Neuronal stem cell (in vitro differentiated cells): Measurements from ENCODE around the gene TDO2.

ENCODE experiments used
- DNase-seq: peaks from one replicate; pipeline ENCODE4 v3.0.0-alpha.2; 2013; ENCODE audit warnings: low spot score
- H2AFZ ChIP-seq: one replicate; pipeline ENCODE4 v1.6.1; 2013; ENCODE audit warnings: mild to moderate bottlenecking, low read length, inconsistent platforms
- H2AK5ac ChIP-seq: 2 replicates; pipeline ENCODE4 v1.6.1; 2013; ENCODE audit warnings: low read depth, mild to moderate bottlenecking, inconsistent platforms, low read length, moderate library complexity, mixed read lengths
- H2BK120ac ChIP-seq: 2 replicates; pipeline ENCODE4 v1.6.1; 2013; ENCODE audit warnings: low read depth, mild to moderate bottlenecking, inconsistent platforms, low read length, moderate library complexity, mixed read lengths
- H2BK12ac ChIP-seq: one replicate; pipeline ENCODE4 v1.6.1; 2013; ENCODE audit warnings: low read length, inconsistent platforms
- H2BK15ac ChIP-seq: 2 replicates; pipeline ENCODE4 v1.6.1; 2013; ENCODE audit warnings: mild to moderate bottlenecking, low read length, inconsistent platforms, mixed read lengths
- H2BK5ac ChIP-seq: one replicate; pipeline ENCODE4 v1.6.1; 2013; ENCODE audit warnings: inconsistent platforms, mild to moderate bottlenecking, low read length, moderate library complexity
- H3K14ac ChIP-seq: one replicate; pipeline ENCODE4 v1.6.1; 2013; ENCODE audit warnings: low read length, inconsistent platforms
- H3K18ac ChIP-seq: 2 replicates; pipeline ENCODE4 v1.6.1; 2013; ENCODE audit warnings: low read length, inconsistent platforms
- H3K23ac ChIP-seq: 2 replicates; pipeline ENCODE4 v1.6.1; 2013; ENCODE audit warnings: low read depth, mild to moderate bottlenecking, mixed read lengths, low read length, inconsistent platforms; ENCODE audit not compliant: poor library complexity
- H3K27ac ChIP-seq: replicated peaks from 3 replicates; pipeline ENCODE4 v1.5.1; 2013; ENCODE audit warnings: low read length, inconsistent platforms
- H3K27me3 ChIP-seq, 3 experiments: 2 replicates each; pipeline ENCODE4 v1.6.1; 2013; ENCODE audit warnings: low read length in 3 of 3, mild to moderate bottlenecking in 2 of 3, inconsistent platforms in 1 of 3, low read depth in 1 of 3, mixed read lengths in 1 of 3, moderate library complexity in 1 of 3; ENCODE audit not compliant: control insufficient read depth in 3 of 3, insufficient read depth in 3 of 3
- H3K36me3 ChIP-seq, 2 donors: replicated peaks in 1 of 2; 2 replicates each; pipeline ENCODE4 v1.6.1; 2013; ENCODE audit warnings: low read length in 2 of 2; ENCODE audit not compliant: control insufficient read depth in 2 of 2, insufficient read depth in 2 of 2
- H3K4ac ChIP-seq: 2 replicates; pipeline ENCODE4 v1.6.1; 2013; ENCODE audit warnings: inconsistent platforms, mild to moderate bottlenecking, low read length, moderate library complexity
- H3K4me1 ChIP-seq, 2 donors: 1 replicate in 1 of 2; 2 replicates in 1 of 2; pipeline ENCODE4 v1.6.1; 2013; ENCODE audit warnings: low read length in 2 of 2, low read depth in 1 of 2; ENCODE audit not compliant: control insufficient read depth in 2 of 2, insufficient read depth in 1 of 2
- H3K4me2 ChIP-seq: one replicate; pipeline ENCODE4 v1.6.1; 2013; ENCODE audit warnings: mild to moderate bottlenecking, low read length, inconsistent platforms; ENCODE audit not compliant: insufficient read depth, poor library complexity, severe bottlenecking
- H3K4me3 ChIP-seq, 2 donors: 2 replicates each; pipeline ENCODE4 v1.5.1; 2013; ENCODE audit warnings: low read length in 2 of 2, mild to moderate bottlenecking in 2 of 2, inconsistent platforms in 1 of 2, moderate library complexity in 1 of 2
- H3K79me1 ChIP-seq: one replicate; pipeline ENCODE4 v1.6.1; 2013; ENCODE audit warnings: low read depth, mild to moderate bottlenecking, inconsistent platforms, low read length, moderate library complexity
- H3K9ac ChIP-seq: one replicate; pipeline ENCODE4 v1.6.1; 2013; ENCODE audit warnings: mild to moderate bottlenecking, low read depth, low read length, inconsistent platforms; ENCODE audit not compliant: poor library complexity
- H3K9me3 ChIP-seq, 2 donors: replicated peaks in 1 of 2; 2 replicates each; pipeline versions ENCODE3 to v1.6.1; 2013; ENCODE audit warnings: low read length in 2 of 2, mild to moderate bottlenecking in 2 of 2, inconsistent platforms in 1 of 2, low read depth in 1 of 2, mixed read lengths in 1 of 2, moderate library complexity in 1 of 2; ENCODE audit not compliant: control insufficient read depth in 2 of 2, insufficient read depth in 1 of 2
- H4K8ac ChIP-seq: one replicate; pipeline ENCODE4 v1.6.1; 2013; ENCODE audit warnings: low read depth, mild to moderate bottlenecking, inconsistent platforms, low read length, moderate library complexity
- H4K91ac ChIP-seq: one replicate; pipeline ENCODE4 v1.6.1; 2013; ENCODE audit warnings: low read length, low read depth, mild to moderate bottlenecking, inconsistent platforms; ENCODE audit not compliant: poor library complexity
- WGBS, 2 donors: extraction: QIAGEN DNeasy Blood & Tissue Kit; methylation state at CpG; one replicate each; pipeline ENCODE4 v1.1.7; 2013; ENCODE audit warnings: missing lambda C conversion rate in 2 of 2, mixed read lengths in 1 of 2; ENCODE audit not compliant: insufficient read length in 2 of 2, insufficient replicate concordance in 1 of 2; ENCODE audit errors: extremely low coverage in 2 of 2; 5-methylcytosine and 5-hydroxymethylcytosine counted together

Gene TDO2

DNA sequence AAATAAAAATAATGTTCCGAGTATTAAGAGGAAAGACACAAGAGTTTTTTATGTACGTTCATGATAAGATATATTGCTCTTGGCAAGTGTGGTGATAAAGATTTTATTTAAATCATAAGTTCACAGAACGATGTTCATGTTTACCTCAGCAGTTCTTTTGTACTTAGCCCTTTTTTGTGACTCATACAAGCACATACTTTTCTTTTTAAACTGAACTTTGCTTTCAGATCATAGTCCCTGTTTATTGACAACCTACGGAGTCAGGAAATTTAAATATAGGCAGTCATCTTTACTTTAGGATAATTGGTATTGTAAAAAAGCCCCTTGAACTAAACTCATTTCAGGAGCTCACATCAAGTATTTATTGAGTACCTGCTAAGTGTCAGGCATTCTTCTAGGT lies 51.4 kb downstream of the TDO2 start:
- no peak overlapping the region for H4K91ac ChIP-seq
- no peak overlapping the region for H3K23ac ChIP-seq
- no peak overlapping the region for H2BK12ac ChIP-seq
- no peaks in the 10 kb centered on the region for H3K4me1 ChIP-seq
- DNase-seq: no peak
- H2BK5ac ChIP-seq: no peak overlapping the region
- no peak overlapping the region for H3K4me3 ChIP-seq
- H3K18ac ChIP-seq: no peak overlapping the region
- H3K27me3 ChIP-seq: no peaks in the 10 kb centered on the region
- no peak overlapping the region for H2BK120ac ChIP-seq
- H2AFZ ChIP-seq: no peak overlapping the region
- H3K79me1 ChIP-seq: no peaks in the 10 kb centered on the region
- H4K8ac ChIP-seq: no peak overlapping the region
- no peak overlapping the region for H3K27ac ChIP-seq
- no peak overlapping the region for H3K4me2 ChIP-seq
- no peaks in the 10 kb centered on the region for H3K9me3 ChIP-seq
- H2BK15ac ChIP-seq: no peak overlapping the region
- WGBS, 2 donors: no CpG with 5 or more reads among the region's 4 CpGs
- H3K9ac ChIP-seq: no peak overlapping the region
- H3K14ac ChIP-seq: no peak overlapping the region
- H3K36me3 ChIP-seq: no peaks in the 10 kb centered on the region
- H3K4ac ChIP-seq: no peak overlapping the region
- no peak overlapping the region for H2AK5ac ChIP-seq

DNA sequence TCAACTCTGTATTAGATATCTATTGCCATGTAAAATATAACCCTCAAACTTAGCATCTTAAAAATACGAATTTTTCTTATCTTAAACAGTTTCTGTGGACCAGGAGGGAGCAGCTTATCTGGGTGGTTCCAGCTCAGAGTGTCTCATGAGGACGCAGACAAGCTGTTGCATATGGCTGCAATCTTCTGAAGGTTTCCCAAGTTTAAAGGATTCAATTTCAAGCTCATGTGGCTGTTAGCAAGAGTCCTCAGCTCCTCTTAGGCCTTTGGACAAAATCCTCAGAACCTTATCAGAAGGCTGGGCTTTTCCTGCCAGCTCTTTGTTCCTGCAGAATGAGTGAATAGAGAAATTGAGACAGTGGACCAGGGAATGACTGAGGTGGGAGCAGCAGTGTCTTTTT lies 53.0 kb downstream of the TDO2 start:
- no peak overlapping the region for H3K4ac ChIP-seq
- no peak overlapping the region for H2BK5ac ChIP-seq
- H4K8ac ChIP-seq: no peak overlapping the region
- WGBS, 2 donors: no CpG with 5 or more reads among the region's 2 CpGs
- no peak overlapping the region for H2BK12ac ChIP-seq
- no peak overlapping the region for H3K27ac ChIP-seq
- no peak for DNase-seq
- H3K9me3 ChIP-seq: no peaks in the 10 kb centered on the region
- no peak overlapping the region for H3K14ac ChIP-seq
- no peaks in the 10 kb centered on the region for H3K79me1 ChIP-seq
- no peak overlapping the region for H2BK15ac ChIP-seq
- no peak overlapping the region for H2AK5ac ChIP-seq
- H3K4me1 ChIP-seq: no peaks in the 10 kb centered on the region
- no peak overlapping the region for H3K18ac ChIP-seq
- no peaks in the 10 kb centered on the region for H3K27me3 ChIP-seq
- no peak overlapping the region for H2BK120ac ChIP-seq
- no peak overlapping the region for H3K4me3 ChIP-seq
- no peak overlapping the region for H2AFZ ChIP-seq
- H3K36me3 ChIP-seq: no peaks in the 10 kb centered on the region
- no peak overlapping the region for H3K9ac ChIP-seq
- no peak overlapping the region for H3K4me2 ChIP-seq
- no peak overlapping the region for H3K23ac ChIP-seq
- no peak overlapping the region for H4K91ac ChIP-seq

DNA sequence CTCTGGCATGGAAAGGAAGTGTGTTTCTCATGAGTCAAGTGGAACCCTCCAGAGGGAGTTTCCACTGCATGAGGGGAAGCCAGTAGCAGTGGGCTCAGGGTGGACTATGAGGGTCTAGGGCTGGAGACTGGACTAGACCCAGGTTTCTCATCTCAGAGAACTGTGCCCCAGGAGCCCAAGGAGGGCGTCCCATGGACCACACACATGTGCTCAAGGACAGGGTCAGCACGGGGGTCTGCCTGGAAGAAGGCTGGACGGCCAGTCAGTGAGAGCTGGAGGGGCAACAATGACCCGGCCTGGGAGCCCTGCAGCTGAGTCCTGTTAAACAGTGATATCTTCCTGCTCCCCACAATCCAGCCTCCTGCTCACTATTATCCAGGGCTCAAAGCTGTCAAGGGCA lies 55.9 kb downstream of the TDO2 start:
- Histone ChIP-seq H2AK5ac (no peak overlapping the region), H3K9me3 (no peaks in the 10 kb centered on the region), H3K14ac (no peak overlapping the region), H3K27ac (no peak overlapping the region), H3K9ac (no peak overlapping the region), H3K79me1 (no peaks in the 10 kb centered on the region), H3K27me3 (no peaks in the 10 kb centered on the region), H2BK15ac (no peak overlapping the region), H2BK12ac (no peak overlapping the region), H2BK120ac (no peak overlapping the region), H3K23ac (no peak overlapping the region), H2AFZ (no peak overlapping the region), H2BK5ac (no peak overlapping the region), H3K18ac (peak overlapping the region; percentile 15), H3K36me3 (no peaks in the 10 kb centered on the region), H3K4ac (no peak overlapping the region), H3K4me1 (no peaks in the 10 kb centered on the region), H3K4me2 (no peak overlapping the region), H4K8ac (no peak overlapping the region), H3K4me3 (no peak overlapping the region), H4K91ac (no peak overlapping the region)
- WGBS, 2 donors: no CpG with 5 or more reads among the region's 4 CpGs
- no peak for DNase-seq

DNA sequence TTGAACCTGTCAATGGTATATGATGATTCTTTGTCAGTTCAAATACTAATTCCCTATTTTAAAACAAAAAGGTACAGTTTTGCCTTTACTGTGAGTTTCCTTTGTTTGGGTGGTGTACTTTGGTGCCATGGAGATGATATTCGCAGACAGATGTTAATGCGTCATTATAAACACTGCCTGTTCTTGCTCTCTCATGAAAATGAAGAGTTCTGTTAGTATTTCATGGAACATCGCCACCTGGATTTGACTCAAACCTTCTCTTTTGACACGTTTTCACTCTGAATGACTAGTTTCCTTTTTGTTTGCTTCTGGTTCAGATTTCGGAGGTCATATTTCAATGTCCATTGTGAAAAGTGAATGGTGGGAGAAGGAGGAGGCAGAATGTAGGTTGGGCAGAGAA lies 57.0 kb downstream of the TDO2 start:
- Histone ChIP-seq H3K79me1 (no peaks in the 10 kb centered on the region), H3K4ac (no peak overlapping the region), H3K4me3 (no peak overlapping the region), H2BK12ac (no peak overlapping the region), H3K9me3 (no peaks in the 10 kb centered on the region), H3K18ac (no peak overlapping the region), H4K8ac (no peak overlapping the region), H3K4me1 (no peaks in the 10 kb centered on the region), H3K27me3 (no peaks in the 10 kb centered on the region), H3K4me2 (no peak overlapping the region), H3K36me3 (no peaks in the 10 kb centered on the region), H3K9ac (no peak overlapping the region), H4K91ac (no peak overlapping the region), H2AK5ac (no peak overlapping the region), H3K14ac (no peak overlapping the region), H2AFZ (no peak overlapping the region), H2BK120ac (no peak overlapping the region), H3K23ac (no peak overlapping the region), H3K27ac (no peak overlapping the region), H2BK15ac (no peak overlapping the region), H2BK5ac (no peak overlapping the region)
- no peak for DNase-seq
- WGBS, 2 donors: no CpG with 5 or more reads among the region's 5 CpGs
